Esophagus squamous epithelium (tissue), 5 donors: ENCODE results near the gene HK2. TPM values are rescaled to one million over a fixed set of nuclear protein-coding genes. Genes with fewer than 3 reads are reported as not detected.
A peak's percentile ranks its signal among the peaks of the same experiment; 100 is the strongest.
"Not testable (repeated sequence)": the region's sequence is repeated elsewhere in the genome, so short reads cannot be mapped to it uniquely, and the experiment has no call there.

Source experiments
- DNase-seq: peaks from one replicate; lab custom pipeline; 2025; lab: John Stamatoyannopoulos, UW
- H3K27ac ChIP-seq, 4 donors: fragments of 200-600 bp; sonication (generic); one replicate each; pipeline ENCODE4 v1.5.1; 2016 to 2019; ENCODE audit warnings: mild to moderate bottlenecking in 1 of 4
- H3K27me3 ChIP-seq, 4 donors: fragments of 200-600 bp; sonication (generic); 1 replicate in 3 of 4; 2 replicates in 1 of 4; pipeline versions ENCODE4 v1.5.1 to v1.6.0; 2017 to 2021; ENCODE audit warnings: antibody characterized with exemption in 1 of 4
- H3K36me3 ChIP-seq, 3 donors: fragments of 200-600 bp; sonication (generic); one replicate each; pipeline ENCODE4 v1.5.1; 2016 to 2019
- H3K4me1 ChIP-seq, 3 donors: fragments of 200-600 bp; sonication (generic); one replicate each; pipeline ENCODE4 v1.5.1; 2017 to 2019
- H3K4me3 ChIP-seq, 4 donors: fragments of 200-600 bp; sonication (generic); 1 replicate in 3 of 4; 2 replicates in 1 of 4; pipeline ENCODE4 v1.5.1; 2016 to 2019; ENCODE audit warnings: mild to moderate bottlenecking in 2 of 4, moderate library complexity in 1 of 4
- H3K9me3 ChIP-seq, 3 donors: fragments of 200-600 bp; sonication (generic); one replicate each; pipeline ENCODE4 v1.5.1; 2016 to 2019
- POLR2A ChIP-seq, 4 donors: fragments of 450-650 bp; IDR thresholded peaks; one replicate each; pipeline ENCODE4 v1.6.1; 2017; ENCODE audit warnings: antibody characterized with exemption in 4 of 4, mild to moderate bottlenecking in 4 of 4, moderate library complexity in 3 of 4
- WGBS, 2 donors: methylation state at CpG; one replicate each; pipeline ENCODE4 v1.1.5; 2018; 5-methylcytosine and 5-hydroxymethylcytosine counted together
- intact Hi-C: fragments of 100-400 bp; cut with DNase I; formaldehyde crosslinking; loops from one replicate; pipeline ENCODE4 v1.15.0; 2022
- total RNA-seq, 4 donors: library from RNA; depleted of rRNA; stranded (reverse); fragments of >200 nt; gene quantifications; one replicate each; pipeline ENCODE4 v1.1.0, GENCODE V29; 2016
- TF ChIP-seq, protein P1 (sequence below), 6 experiments: fragments of 450-650 bp in 4 of 6; fragments of 200-600 bp in 2 of 6; sonication (generic) in 2 of 6; IDR thresholded peaks; one replicate each; pipeline ENCODE4 v1.5.1; 2016 to 2019; ENCODE audit warnings: antibody characterized with exemption in 6 of 6, mild to moderate bottlenecking in 4 of 6, moderate library complexity in 4 of 6
- donor health status: DM: yes; HTN: yes; CAD: no.

Gene HK2
- total RNA-seq, 4 donors from 2014 or later, result 11.2 to 45.4 (median 25.1) TPM

DNA sequence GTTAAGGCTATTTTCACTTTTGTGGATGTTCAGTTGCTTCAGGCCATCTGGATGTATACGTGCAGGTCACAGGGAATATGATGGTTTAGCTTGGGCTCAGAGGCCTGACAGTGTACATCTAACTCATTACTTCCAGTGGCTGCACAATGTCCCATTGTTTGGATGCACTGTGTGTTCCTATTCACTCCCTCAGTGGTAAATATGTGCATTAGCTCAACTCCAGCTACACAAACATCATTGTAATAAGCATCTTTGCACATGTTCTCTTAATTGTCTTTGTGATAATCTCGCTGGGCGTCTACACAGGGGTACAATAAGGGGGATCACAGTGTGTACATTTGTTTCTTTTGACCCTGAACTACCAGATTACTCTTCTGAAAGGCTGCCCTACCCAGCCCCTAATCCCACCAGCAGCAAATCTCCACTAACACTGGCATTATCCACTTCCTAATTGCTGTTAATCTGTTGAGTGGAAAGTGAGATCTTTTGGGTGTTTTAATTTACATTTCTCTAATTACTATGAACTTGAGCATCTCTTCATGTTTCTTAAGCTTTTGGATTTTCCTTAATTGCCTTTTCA is 68.4 kb downstream of the HK2 start:
- H3K27me3 ChIP-seq, result no peaks in the 10 kb centered on the region
- H3K4me3 ChIP-seq, result no peak overlapping the region
- no peak overlapping the region for H3K27ac ChIP-seq
- DNase-seq, result no peak
- no peaks in the 10 kb centered on the region for H3K9me3 ChIP-seq
- intact Hi-C loops, result no loop called here
- H3K36me3 ChIP-seq, result no peaks in the 10 kb centered on the region
- WGBS, 2 donors, result 83 to 93% methylated on average over 3 of the region's 3 CpGs
- TF ChIP-seq, protein P1, sequence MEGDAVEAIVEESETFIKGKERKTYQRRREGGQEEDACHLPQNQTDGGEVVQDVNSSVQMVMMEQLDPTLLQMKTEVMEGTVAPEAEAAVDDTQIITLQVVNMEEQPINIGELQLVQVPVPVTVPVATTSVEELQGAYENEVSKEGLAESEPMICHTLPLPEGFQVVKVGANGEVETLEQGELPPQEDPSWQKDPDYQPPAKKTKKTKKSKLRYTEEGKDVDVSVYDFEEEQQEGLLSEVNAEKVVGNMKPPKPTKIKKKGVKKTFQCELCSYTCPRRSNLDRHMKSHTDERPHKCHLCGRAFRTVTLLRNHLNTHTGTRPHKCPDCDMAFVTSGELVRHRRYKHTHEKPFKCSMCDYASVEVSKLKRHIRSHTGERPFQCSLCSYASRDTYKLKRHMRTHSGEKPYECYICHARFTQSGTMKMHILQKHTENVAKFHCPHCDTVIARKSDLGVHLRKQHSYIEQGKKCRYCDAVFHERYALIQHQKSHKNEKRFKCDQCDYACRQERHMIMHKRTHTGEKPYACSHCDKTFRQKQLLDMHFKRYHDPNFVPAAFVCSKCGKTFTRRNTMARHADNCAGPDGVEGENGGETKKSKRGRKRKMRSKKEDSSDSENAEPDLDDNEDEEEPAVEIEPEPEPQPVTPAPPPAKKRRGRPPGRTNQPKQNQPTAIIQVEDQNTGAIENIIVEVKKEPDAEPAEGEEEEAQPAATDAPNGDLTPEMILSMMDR (IDR thresholded peaks at IDR 0.05), result no peak
- TF ChIP-seq POLR2A (IDR thresholded peaks at IDR 0.05), result no peak
- H3K4me1 ChIP-seq, result peaks cover 0 to 3% (median 0%) of the 10 kb centered on the region in 3 donors

DNA sequence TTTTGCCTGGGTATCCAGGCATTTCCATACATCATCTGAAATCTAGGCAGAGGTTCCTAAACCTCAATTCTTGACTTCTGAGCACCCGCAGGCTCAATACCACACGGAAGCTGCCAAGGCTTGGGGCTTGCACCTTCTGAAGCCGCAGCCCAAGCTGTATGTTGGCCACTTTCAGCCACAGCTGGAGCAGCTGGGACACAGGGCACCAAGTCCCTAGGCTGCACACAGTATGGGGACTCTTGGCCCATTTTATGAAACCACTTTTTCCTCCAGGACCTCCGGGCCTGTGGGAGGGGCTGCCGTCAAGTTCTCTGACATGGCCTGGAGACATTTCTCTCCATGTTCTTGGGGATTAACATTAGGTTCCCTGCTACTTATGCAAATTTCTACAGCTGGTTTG is 72.5 kb downstream of the HK2 start:
- intact Hi-C loops, result no loop called here
- H3K4me3 ChIP-seq, result no peak overlapping the region
- WGBS, 2 donors, result 88 to 100% methylated on average over 3 to 4 of the region's 5 CpGs
- no peak for TF ChIP-seq POLR2A (IDR thresholded peaks at IDR 0.05)
- TF ChIP-seq, protein P1 (IDR thresholded peaks at IDR 0.05), result no peak
- peaks cover 0 to 25% (median 0%) of the 10 kb centered on the region in 4 donors for H3K27me3 ChIP-seq
- no peaks in the 10 kb centered on the region for H3K36me3 ChIP-seq
- DNase-seq, result no peak
- H3K27ac ChIP-seq, result no peak overlapping the region
- H3K9me3 ChIP-seq, result no peaks in the 10 kb centered on the region
- H3K4me1 ChIP-seq, result peaks cover 0 to 10% (median 7%) of the 10 kb centered on the region in 3 donors

DNA sequence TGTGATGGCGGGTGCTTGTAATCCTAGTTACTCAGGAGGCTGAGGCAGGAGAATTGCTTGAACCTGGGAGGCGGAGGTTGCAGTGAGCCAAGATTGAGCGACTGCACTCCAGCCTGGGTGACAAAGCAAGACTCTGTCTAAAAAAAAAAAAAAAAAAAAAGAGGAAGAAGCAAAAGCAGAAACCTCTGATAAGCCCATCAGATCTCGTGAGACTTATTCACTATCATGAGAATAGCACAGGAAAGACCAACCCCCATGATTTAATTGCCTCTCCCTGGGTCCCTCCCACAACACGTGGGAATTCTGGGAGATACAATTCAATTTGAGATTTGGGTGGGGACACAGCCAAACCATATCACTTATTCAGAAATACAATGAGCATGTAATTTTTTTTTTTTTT is 73.6 kb downstream of the HK2 start:
- intact Hi-C loops, H3K4me3 ChIP-seq, H3K9me3 ChIP-seq, DNase-seq, H3K36me3 ChIP-seq, H3K27ac ChIP-seq: not testable (repeated sequence)
- WGBS, 2 donors, result 75% methylated on average over 4 to 5 of the region's 5 CpGs
- Histone ChIP-seq H3K27me3 (peaks cover 0 to 36% (median 0%) of the 10 kb centered on the region in 4 donors), H3K4me1 (peaks cover 0 to 10% (median 7%) of the 10 kb centered on the region in 3 donors)

DNA sequence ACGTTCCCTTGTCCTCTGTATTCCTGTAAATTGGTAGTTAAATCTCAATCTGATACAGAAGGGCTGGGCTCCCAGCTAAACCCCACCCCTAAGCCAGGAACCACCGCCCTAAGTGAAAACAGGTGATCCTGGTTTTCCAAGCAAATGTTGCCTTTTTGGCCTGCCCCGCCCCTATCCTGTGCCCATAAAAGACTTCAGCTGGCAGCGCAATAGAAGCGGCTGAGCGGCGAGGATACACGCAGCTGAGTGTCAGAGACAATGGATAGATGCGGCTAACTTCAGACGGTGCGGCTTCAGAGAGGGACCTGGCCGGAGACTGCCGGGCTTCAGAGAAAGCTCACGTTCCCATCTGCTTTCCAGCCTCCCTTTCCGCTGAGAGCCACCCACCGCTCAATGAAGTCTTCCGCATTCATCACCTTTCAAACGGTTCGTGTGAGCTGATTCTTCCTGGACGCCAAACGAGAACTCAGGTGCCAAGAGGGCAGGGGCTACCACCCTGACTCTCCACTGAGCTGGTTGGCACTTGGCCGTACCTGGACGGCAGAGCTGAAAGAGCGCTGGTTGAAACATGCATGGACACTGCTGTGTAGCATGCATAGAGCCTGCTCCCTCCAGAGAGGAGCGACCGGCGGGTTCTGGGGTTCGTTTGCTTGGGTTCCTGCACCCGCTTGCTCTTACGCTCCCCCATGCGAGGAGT is 75.0 kb downstream of the HK2 start:
- Histone ChIP-seq H3K27me3 (peaks cover 0 to 40% (median 0%) of the 10 kb centered on the region in 4 donors), H3K4me1 (peaks cover 0 to 10% (median 7%) of the 10 kb centered on the region in 3 donors), H3K27ac (no peak overlapping the region), H3K4me3 (peak overlapping the region in 2 of 4 donors; percentile 18 to 45), H3K9me3 (no peaks in the 10 kb centered on the region), H3K36me3 (no peaks in the 10 kb centered on the region)
- intact Hi-C loops, result no loop called here
- no peak for DNase-seq
- TF ChIP-seq, protein P1 (IDR thresholded peaks at IDR 0.05), result no peak
- TF ChIP-seq POLR2A (IDR thresholded peaks at IDR 0.05), result no peak
- WGBS, 2 donors, result 26 to 39% methylated on average over 14 to 17 of the region's 31 CpGs

DNA sequence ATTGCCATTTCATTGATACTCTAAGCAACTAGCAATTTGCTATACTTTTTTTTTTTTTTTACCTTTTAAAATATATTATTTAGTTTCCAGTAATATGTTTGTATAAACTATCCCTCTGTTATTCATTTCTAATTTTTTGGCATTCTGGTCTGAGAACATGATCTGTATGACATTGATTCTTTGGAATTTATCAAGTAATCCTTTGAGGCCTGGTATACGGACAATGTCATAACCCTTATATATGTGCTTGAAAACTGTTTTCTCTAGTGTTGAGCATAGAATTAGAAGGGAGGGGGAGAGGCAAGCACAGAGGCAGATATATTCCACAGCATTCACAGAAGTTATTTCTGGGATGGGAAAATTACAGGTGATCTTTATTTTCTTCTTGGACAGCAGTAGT is 76.3 kb downstream of the HK2 start:
- DNase-seq, result no peak
- no peak for TF ChIP-seq POLR2A (IDR thresholded peaks at IDR 0.05)
- Histone ChIP-seq H3K36me3 (no peaks in the 10 kb centered on the region), H3K27me3 (peaks cover 0 to 43% (median 0%) of the 10 kb centered on the region in 4 donors), H3K4me1 (peaks cover 0 to 10% (median 7%) of the 10 kb centered on the region in 3 donors), H3K9me3 (no peaks in the 10 kb centered on the region), H3K27ac (no peak overlapping the region), H3K4me3 (no peak overlapping the region)
- intact Hi-C loops, result no loop called here
- WGBS, 2 donors, result 65 to 85% methylated on average over 1 of the region's 1 CpG

DNA sequence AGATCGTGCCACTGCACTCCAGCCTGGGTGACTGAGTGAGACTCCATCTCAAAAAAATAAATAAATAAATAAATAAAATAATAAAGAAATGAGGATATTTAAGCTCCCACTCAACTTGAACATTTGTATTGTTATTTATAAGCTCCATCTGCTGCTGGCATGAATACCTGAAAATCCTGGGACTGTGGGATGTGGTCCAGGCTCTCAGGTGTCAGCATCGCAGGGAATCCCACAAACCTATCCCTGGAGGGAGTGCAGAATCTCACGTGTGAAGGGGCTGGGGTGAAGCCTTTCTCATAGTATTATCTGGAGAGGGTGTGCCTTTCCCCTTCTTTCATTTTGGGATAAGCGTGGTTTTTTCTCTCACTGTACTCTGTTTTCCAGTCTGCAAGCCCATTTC is 77.1 kb downstream of the HK2 start:
- 43 to 66% methylated on average over 4 of the region's 4 CpGs for WGBS, 2 donors

More for the DNA sequence above, 77.1 kb downstream of the HK2 start:
- Histone ChIP-seq H3K27me3 (peaks cover 0 to 45% (median 0%) of the 10 kb centered on the region in 4 donors), H3K4me3 (no peak overlapping the region), H3K36me3 (no peaks in the 10 kb centered on the region), H3K9me3 (no peaks in the 10 kb centered on the region), H3K4me1 (peaks cover 0 to 10% (median 7%) of the 10 kb centered on the region in 3 donors), H3K27ac (no peak overlapping the region)
- no peak for TF ChIP-seq POLR2A (IDR thresholded peaks at IDR 0.05)
- TF ChIP-seq, protein P1 (IDR thresholded peaks at IDR 0.05), result no peak
- intact Hi-C loops, result no loop called here
- DNase-seq, result no peak
